RWPE2 (cell line): ENCODE results near the gene TLK2.
A peak's percentile ranks its signal among the peaks of the same experiment; 100 is the strongest.

Source experiments
- ATAC-seq: fragments of 200-7000 bp; cut with Tn5 transposase; 3 replicates; pipeline ENCODE4 v1.9.1; 2021; ENCODE audit warnings: low read depth
- DNase-seq: peaks from one replicate; pipeline ENCODE4 v3.0.0-alpha.2; 2020; ENCODE audit warnings: low spot score
- H3K27ac ChIP-seq: fragments of 450-650 bp; 2 replicates; pipeline ENCODE4 v1.5.1; 2017; ENCODE audit warnings: mild to moderate bottlenecking; ENCODE audit not compliant: poor library complexity, severe bottlenecking
- H3K27me3 ChIP-seq: fragments of 250-450 bp; sonication (Bioruptor Pico); 2 replicates; pipeline ENCODE4 v1.5.1; 2021; ENCODE audit warnings: mild to moderate bottlenecking, moderate library complexity; ENCODE audit not compliant: insufficient read depth, poor library complexity, severe bottlenecking
- H3K36me3 ChIP-seq: fragments of 250-450 bp; sonication (Bioruptor Pico); 2 replicates; pipeline ENCODE4 v1.5.1; 2020; ENCODE audit warnings: low read depth, mild to moderate bottlenecking, moderate library complexity
- H3K4me1 ChIP-seq: fragments of 250-450 bp; sonication (Bioruptor Pico); 2 replicates; pipeline ENCODE4 v1.5.1; 2021; ENCODE audit warnings: mild to moderate bottlenecking, moderate library complexity; ENCODE audit not compliant: insufficient read depth, poor library complexity, severe bottlenecking
- H3K4me3 ChIP-seq: fragments of 250-450 bp; sonication (Bioruptor Pico); 2 replicates; pipeline ENCODE4 v1.5.1; 2021; ENCODE audit warnings: mild to moderate bottlenecking, moderate library complexity; ENCODE audit not compliant: severe bottlenecking
- H3K9me3 ChIP-seq: fragments of 250-450 bp; sonication (Bioruptor Pico); 2 replicates; pipeline ENCODE4 v1.5.1; 2021; ENCODE audit warnings: mild to moderate bottlenecking, moderate library complexity; ENCODE audit not compliant: severe bottlenecking
- TF ChIP-seq, protein P1 (sequence below): fragments of 450-650 bp; IDR thresholded peaks from one replicate; pipeline ENCODE4 v1.5.1; 2017; ENCODE audit warnings: mild to moderate bottlenecking, moderate library complexity; ENCODE audit not compliant: poor library complexity, severe bottlenecking

Gene TLK2

DNA sequence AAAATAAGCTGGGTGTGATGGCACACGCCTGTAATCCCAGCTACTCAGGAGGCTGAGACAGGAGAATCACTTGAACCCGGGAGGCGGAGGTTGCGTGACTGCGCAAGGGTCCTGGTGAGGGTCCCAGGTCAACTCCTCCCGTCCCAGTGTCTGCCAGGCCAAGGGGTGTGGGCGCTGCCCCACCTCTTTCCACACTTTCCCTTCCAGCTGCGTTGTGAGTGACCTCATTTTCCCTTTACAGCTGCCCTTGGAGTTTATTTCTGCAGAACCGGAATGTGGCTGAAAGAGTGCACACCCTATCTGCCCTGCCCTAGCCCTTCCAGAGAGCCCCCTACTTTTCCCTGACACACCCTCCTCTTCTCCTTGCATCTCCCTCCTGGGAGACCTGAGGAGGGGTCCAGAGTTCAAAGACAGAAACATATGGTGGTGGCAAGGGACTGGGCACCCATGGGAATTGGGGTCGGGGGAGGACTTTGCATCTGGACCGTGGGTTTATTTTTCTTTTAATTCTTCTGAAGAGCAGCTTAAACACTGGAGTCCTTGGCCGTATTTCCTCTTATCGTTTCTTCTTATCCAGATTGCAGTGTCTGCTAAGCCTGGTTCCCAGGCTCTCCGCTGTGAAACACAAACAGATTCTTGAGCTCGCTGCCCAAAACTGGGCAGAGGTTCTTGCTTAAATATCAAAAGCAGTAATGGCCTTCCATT, 169.8 kb downstream of the TLK2 start:
- H3K27me3 ChIP-seq, result no peaks in the 10 kb centered on the region
- H3K9me3 ChIP-seq, result no peaks in the 10 kb centered on the region
- no peaks in the 10 kb centered on the region for H3K36me3 ChIP-seq
- no peak for ATAC-seq
- no peaks in the 10 kb centered on the region for H3K4me1 ChIP-seq
- no peak overlapping the region for H3K27ac ChIP-seq
- H3K4me3 ChIP-seq, result no peak overlapping the region
- TF ChIP-seq, protein P1, sequence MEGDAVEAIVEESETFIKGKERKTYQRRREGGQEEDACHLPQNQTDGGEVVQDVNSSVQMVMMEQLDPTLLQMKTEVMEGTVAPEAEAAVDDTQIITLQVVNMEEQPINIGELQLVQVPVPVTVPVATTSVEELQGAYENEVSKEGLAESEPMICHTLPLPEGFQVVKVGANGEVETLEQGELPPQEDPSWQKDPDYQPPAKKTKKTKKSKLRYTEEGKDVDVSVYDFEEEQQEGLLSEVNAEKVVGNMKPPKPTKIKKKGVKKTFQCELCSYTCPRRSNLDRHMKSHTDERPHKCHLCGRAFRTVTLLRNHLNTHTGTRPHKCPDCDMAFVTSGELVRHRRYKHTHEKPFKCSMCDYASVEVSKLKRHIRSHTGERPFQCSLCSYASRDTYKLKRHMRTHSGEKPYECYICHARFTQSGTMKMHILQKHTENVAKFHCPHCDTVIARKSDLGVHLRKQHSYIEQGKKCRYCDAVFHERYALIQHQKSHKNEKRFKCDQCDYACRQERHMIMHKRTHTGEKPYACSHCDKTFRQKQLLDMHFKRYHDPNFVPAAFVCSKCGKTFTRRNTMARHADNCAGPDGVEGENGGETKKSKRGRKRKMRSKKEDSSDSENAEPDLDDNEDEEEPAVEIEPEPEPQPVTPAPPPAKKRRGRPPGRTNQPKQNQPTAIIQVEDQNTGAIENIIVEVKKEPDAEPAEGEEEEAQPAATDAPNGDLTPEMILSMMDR, result no peak
- no peak for DNase-seq

DNA sequence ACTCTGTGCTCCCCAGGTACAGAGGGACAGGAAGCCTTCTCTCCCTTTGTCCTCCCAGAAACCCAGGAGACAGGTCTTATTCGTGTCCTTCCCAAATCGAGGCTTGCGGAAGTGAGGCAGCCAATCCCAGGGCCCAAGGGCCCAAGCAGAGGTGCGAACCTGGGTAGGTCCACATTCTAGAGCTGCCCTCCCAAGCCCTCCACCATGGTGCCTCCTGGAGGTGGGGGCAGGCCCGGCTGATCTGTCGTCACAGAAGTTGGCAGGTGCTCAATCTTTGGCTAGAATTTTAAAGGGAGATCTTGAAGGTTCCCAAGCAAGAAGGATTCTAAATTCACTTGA, 170.3 kb downstream of the TLK2 start:
- no peaks in the 10 kb centered on the region for H3K9me3 ChIP-seq
- H3K4me1 ChIP-seq, result no peaks in the 10 kb centered on the region
- no peak overlapping the region for H3K27ac ChIP-seq
- TF ChIP-seq, protein P1, result no peak
- ATAC-seq (no peak), DNase-seq (no peak)
- no peaks in the 10 kb centered on the region for H3K36me3 ChIP-seq
- no peaks in the 10 kb centered on the region for H3K27me3 ChIP-seq
- no peak overlapping the region for H3K4me3 ChIP-seq

DNA sequence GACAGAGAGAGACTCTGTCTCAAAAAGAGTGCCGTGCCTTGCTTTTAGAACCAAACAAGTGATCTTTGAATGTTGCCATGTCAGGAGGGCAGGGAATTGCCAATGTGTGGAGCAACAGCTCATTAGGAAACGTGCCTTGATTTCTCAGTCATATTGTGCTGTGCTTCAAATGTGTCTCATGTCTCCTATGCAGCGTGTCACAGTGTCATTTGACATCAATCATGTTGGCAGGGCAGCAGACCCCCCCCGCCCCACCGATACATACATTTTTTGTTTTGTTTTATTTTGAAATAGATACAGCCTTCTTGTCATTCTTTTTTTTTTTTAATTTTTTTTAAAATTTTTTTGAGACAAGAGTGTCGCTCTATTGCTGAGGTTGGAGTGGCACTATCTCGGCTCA, 170.9 kb downstream of the TLK2 start:
- Histone ChIP-seq H3K27me3 (no peaks in the 10 kb centered on the region), H3K4me1 (no peaks in the 10 kb centered on the region), H3K9me3 (no peaks in the 10 kb centered on the region), H3K36me3 (no peaks in the 10 kb centered on the region), H3K27ac (no peak overlapping the region), H3K4me3 (no peak overlapping the region)
- TF ChIP-seq, protein P1, result no peak
- DNase-seq, result no peak
- ATAC-seq, result no peak

DNA sequence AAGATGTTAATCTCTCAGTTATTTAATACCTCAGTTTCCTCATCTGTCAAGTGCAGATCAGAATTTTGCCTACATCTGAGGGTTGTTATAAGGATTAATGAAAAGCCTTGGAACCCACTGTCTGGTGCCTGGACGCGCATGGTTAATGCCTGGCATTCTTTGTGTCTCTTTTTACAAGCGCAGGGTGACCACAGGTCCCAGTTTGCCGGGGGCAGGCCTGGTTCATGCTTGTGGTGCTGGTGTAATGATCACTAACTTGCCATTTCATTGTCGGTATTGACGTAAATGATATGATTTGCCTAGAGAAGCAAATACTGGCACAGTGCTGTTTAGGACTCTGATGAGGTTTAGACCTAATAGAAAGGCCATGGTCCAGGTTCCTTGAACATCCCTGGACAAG, 172.0 kb downstream of the TLK2 start:
- H3K36me3 ChIP-seq, result no peaks in the 10 kb centered on the region
- H3K27ac ChIP-seq, result no peak overlapping the region
- no peak for ATAC-seq
- DNase-seq, result no peak
- no peak overlapping the region for H3K4me3 ChIP-seq
- no peaks in the 10 kb centered on the region for H3K9me3 ChIP-seq
- no peaks in the 10 kb centered on the region for H3K27me3 ChIP-seq
- no peaks in the 10 kb centered on the region for H3K4me1 ChIP-seq
- TF ChIP-seq, protein P1, result no peak

DNA sequence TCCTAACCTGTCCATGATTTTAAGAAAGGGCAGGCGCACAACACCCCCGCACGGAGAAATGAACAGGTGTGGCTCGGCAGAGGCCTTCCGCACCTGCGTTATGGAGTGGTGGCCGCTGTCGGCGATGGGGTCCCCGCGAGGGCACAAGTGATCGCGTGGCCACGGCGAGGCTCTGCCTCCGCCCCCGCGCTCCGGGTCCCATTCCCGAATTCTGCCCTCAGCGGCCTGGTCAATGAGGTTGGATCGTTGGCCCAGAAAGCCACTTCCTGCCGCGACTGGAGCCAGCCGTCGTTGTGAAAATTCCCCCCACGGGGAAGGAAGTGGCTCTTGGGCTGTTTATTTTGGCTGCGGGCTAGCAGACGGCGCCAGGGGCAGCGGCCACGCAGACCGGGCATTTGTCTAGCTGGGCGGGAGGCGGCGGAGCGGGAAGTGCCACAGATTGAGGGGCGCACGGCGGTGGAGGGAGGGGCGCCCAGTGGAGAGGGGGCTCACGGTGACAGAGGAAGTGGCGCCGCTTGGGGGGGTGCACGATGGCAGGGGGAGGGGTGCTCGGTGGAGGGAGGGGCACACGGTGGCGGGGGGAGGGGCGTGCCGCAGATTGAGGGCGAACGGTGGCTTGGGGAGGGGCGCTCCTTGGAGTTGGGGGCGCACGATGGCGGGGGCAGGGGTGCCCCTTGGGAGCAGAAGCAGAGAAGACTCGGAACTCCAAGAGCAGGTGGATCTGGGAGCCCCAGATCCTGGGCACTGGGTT, 173.8 kb downstream of the TLK2 start:
- TF ChIP-seq, protein P1, result no peak
- Histone ChIP-seq H3K27ac (peak overlapping the region; percentile 5), H3K4me3 (no peak overlapping the region), H3K27me3 (no peaks in the 10 kb centered on the region), H3K9me3 (no peaks in the 10 kb centered on the region), H3K36me3 (no peaks in the 10 kb centered on the region), H3K4me1 (no peaks in the 10 kb centered on the region)
- peak; percentile 62 for ATAC-seq
- DNase-seq, result no peak
